RWPE2 (cell line): Measurements from ENCODE around the gene NEMP1.

Source experiments
- ATAC-seq: fragments of 200-7000 bp; cut with Tn5 transposase; 3 replicates; pipeline ENCODE4 v1.9.1; 2021; ENCODE audit warnings: low read depth
- DNase-seq: peaks from one replicate; pipeline ENCODE4 v3.0.0-alpha.2; 2020; ENCODE audit warnings: low spot score
- H3K27ac ChIP-seq: fragments of 450-650 bp; 2 replicates; pipeline ENCODE4 v1.5.1; 2017; ENCODE audit warnings: mild to moderate bottlenecking; ENCODE audit not compliant: poor library complexity, severe bottlenecking
- H3K27me3 ChIP-seq: fragments of 250-450 bp; sonication (Bioruptor Pico); 2 replicates; pipeline ENCODE4 v1.5.1; 2021; ENCODE audit warnings: mild to moderate bottlenecking, moderate library complexity; ENCODE audit not compliant: insufficient read depth, poor library complexity, severe bottlenecking
- H3K36me3 ChIP-seq: fragments of 250-450 bp; sonication (Bioruptor Pico); 2 replicates; pipeline ENCODE4 v1.5.1; 2020; ENCODE audit warnings: low read depth, mild to moderate bottlenecking, moderate library complexity
- H3K4me1 ChIP-seq: fragments of 250-450 bp; sonication (Bioruptor Pico); 2 replicates; pipeline ENCODE4 v1.5.1; 2021; ENCODE audit warnings: mild to moderate bottlenecking, moderate library complexity; ENCODE audit not compliant: insufficient read depth, poor library complexity, severe bottlenecking
- H3K4me3 ChIP-seq: fragments of 250-450 bp; sonication (Bioruptor Pico); 2 replicates; pipeline ENCODE4 v1.5.1; 2021; ENCODE audit warnings: mild to moderate bottlenecking, moderate library complexity; ENCODE audit not compliant: severe bottlenecking
- H3K9me3 ChIP-seq: fragments of 250-450 bp; sonication (Bioruptor Pico); 2 replicates; pipeline ENCODE4 v1.5.1; 2021; ENCODE audit warnings: mild to moderate bottlenecking, moderate library complexity; ENCODE audit not compliant: severe bottlenecking
- CTCF ChIP-seq: fragments of 450-650 bp; IDR thresholded peaks from one replicate; pipeline ENCODE4 v1.5.1; 2017; ENCODE audit warnings: mild to moderate bottlenecking, moderate library complexity; ENCODE audit not compliant: poor library complexity, severe bottlenecking

The NEMP1 gene

DNA sequence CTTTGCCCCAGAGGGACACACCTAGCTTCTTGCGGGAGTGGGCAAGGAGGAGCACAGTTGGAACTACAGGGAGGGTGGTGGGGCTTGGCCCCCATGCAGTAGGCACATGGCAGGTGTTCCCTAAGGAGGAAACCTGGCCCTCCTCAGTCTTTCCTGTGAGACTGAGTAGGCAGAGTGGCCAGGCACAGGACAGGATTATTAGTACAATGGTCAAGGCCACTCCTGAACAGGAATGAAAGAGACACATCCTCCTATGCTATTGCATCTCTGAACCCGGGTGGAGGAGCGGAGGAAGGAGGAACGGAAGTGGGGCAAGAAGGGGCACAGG lies 29.5 kb downstream of the NEMP1 start:
- DNase-seq: no peak
- Histone ChIP-seq H3K27me3 (no peaks in the 10 kb centered on the region), H3K36me3 (no peaks in the 10 kb centered on the region), H3K4me1 (no peaks in the 10 kb centered on the region), H3K27ac (no peak overlapping the region), H3K9me3 (no peaks in the 10 kb centered on the region), H3K4me3 (no peak overlapping the region)
- no peak for TF ChIP-seq CTCF
- ATAC-seq: no peak

DNA sequence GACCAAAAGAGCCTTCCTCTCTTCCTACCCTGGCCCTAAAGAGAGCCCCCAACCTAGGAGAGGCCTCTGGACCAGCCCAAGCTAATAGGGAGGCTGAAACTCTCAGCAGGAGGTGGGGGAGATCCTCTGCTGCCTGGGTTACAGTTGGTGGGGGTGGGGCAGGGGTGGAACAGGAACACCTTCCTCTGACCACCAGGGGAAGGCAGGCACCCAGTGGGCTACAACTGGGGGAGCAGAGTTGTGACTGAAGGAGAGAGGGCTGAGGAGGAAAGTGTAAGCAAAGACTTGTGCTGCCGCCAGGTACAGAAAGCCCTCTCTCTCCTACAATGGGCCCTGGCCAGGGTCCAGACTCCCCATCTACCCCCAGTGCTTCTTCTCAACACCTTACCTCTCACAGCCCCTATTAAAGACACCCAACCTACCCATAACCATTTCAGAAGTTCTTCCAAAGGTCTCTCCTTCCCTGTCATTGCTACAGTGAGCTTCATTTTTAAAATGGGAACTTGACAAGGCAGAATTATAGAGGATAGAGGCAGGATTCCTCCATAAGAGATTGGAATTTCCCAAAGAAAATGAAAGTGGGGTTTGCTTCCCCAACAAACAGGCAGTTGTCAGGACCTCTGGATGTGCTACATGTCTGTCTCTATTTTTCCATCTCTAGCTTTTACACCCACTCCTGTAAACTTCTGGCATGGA lies 30.0 kb downstream of the NEMP1 start:
- no peaks in the 10 kb centered on the region for H3K36me3 ChIP-seq
- H3K27me3 ChIP-seq: no peaks in the 10 kb centered on the region
- DNase-seq: no peak
- H3K4me1 ChIP-seq: no peaks in the 10 kb centered on the region
- no peak overlapping the region for H3K4me3 ChIP-seq
- no peak for TF ChIP-seq CTCF
- H3K9me3 ChIP-seq: no peaks in the 10 kb centered on the region
- H3K27ac ChIP-seq: no peak overlapping the region
- ATAC-seq: no peak

DNA sequence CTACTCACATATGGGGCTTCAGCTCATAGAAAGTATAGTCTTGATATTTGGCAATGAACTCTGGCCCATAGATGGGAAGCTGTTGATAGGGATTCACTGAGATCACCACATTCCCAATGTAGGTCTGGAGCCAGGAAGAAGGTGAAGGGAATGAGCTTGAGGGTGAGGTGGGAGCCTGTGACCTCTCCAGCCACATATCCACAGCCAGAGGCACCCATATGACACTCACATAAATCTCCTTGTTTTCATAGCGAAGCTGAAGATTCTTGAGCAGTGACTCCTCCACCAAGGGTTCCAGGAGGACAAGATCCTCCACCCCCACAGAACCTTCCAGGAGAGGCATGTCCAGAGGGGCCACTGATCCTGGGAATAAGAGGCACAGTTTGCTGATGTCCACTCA lies 30.6 kb downstream of the NEMP1 start:
- no peak for TF ChIP-seq CTCF
- H3K4me3 ChIP-seq: no peak overlapping the region
- H3K9me3 ChIP-seq: no peaks in the 10 kb centered on the region
- no peak overlapping the region for H3K27ac ChIP-seq
- DNase-seq (no peak), ATAC-seq (no peak)
- no peaks in the 10 kb centered on the region for H3K36me3 ChIP-seq
- H3K4me1 ChIP-seq: no peaks in the 10 kb centered on the region
- no peaks in the 10 kb centered on the region for H3K27me3 ChIP-seq

GRCh38 chr12:57046947-57047890 lies 31.4 kb downstream of the NEMP1 start:
- Histone ChIP-seq H3K4me1 (no peaks in the 10 kb centered on the region), H3K27ac (no peak overlapping the region), H3K4me3 (no peak overlapping the region), H3K36me3 (no peaks in the 10 kb centered on the region), H3K9me3 (no peaks in the 10 kb centered on the region), H3K27me3 (no peaks in the 10 kb centered on the region)
- ATAC-seq: no peak
- DNase-seq: no peak
- TF ChIP-seq CTCF: no peak
